ENCODE data around the gene ADCY3.
A peak's percentile ranks its signal among the peaks of the same experiment; 100 is the strongest.

Gene ADCY3

GRCh38 chr2:24920098-24920808 lies at the start of gene ADCY3:
Gene ADCY3, minus strand, starts transcription at chr2:24920237. Its CDS starts 1,250 bp downstream, at chr2:24918987.
- no peaks in the 10 kb centered on the region for H3K9me3 ChIP-seq (ENCODE audit: control insufficient read depth, insufficient read depth, low read length)
- no peaks in the 10 kb centered on the region for H3K4me1 ChIP-seq (ENCODE audit: control insufficient read depth, insufficient read depth, low read length)
- H3K4me3 ChIP-seq (ENCODE audit: low read depth, low read length), result peak within 1 kb of the TSS; percentile 56
- H3K9ac ChIP-seq (ENCODE audit: low read depth, low read length), result no peak within 1 kb of the TSS
- peaks cover 4% of the 10 kb centered on the region for H3K27me3 ChIP-seq (ENCODE audit: control insufficient read depth, insufficient read depth, low read length)
- H3K36me3 ChIP-seq (ENCODE audit: control insufficient read depth, insufficient read depth, low read length), result peaks cover 7% of the 10 kb centered on the region

- no peaks in the 10 kb centered on the region for H3K27me3 ChIP-seq (ENCODE audit: control insufficient read depth, insufficient read depth, low read length)
- H3K4me3 ChIP-seq (ENCODE audit: low read depth, low read length), result no peak overlapping the region
- H3K36me3 ChIP-seq (ENCODE audit: control insufficient read depth, insufficient read depth, low read length), result no peaks in the 10 kb centered on the region
- H3K4me1 ChIP-seq (ENCODE audit: control insufficient read depth, insufficient read depth, low read length), result no peaks in the 10 kb centered on the region
- no peaks in the 10 kb centered on the region for H3K9me3 ChIP-seq (ENCODE audit: control insufficient read depth, insufficient read depth, low read length)
- H3K9ac ChIP-seq (ENCODE audit: low read depth, low read length), result no peak overlapping the region
These were observed 49.7 kb upstream of the ADCY3 start for GRCh38 chr2:24969784-24970183.

GRCh38 chr2:24961903-24962302 lies 41.9 kb upstream of the ADCY3 start:
- H3K4me1 ChIP-seq (ENCODE audit: control insufficient read depth, insufficient read depth, low read length), result peaks cover 4% of the 10 kb centered on the region
- H3K27me3 ChIP-seq (ENCODE audit: control insufficient read depth, insufficient read depth, low read length), result no peaks in the 10 kb centered on the region
- no peak overlapping the region for H3K4me3 ChIP-seq (ENCODE audit: low read depth, low read length)
- no peaks in the 10 kb centered on the region for H3K9me3 ChIP-seq (ENCODE audit: control insufficient read depth, insufficient read depth, low read length)
- no peak overlapping the region for H3K9ac ChIP-seq (ENCODE audit: low read depth, low read length)
- H3K36me3 ChIP-seq (ENCODE audit: control insufficient read depth, insufficient read depth, low read length), result no peaks in the 10 kb centered on the region

- peaks cover 4% of the 10 kb centered on the region for H3K4me1 ChIP-seq (ENCODE audit: control insufficient read depth, insufficient read depth, low read length)
- no peaks in the 10 kb centered on the region for H3K9me3 ChIP-seq (ENCODE audit: control insufficient read depth, insufficient read depth, low read length)
- no peak overlapping the region for H3K4me3 ChIP-seq (ENCODE audit: low read depth, low read length)
- no peak overlapping the region for H3K9ac ChIP-seq (ENCODE audit: low read depth, low read length)
- H3K27me3 ChIP-seq (ENCODE audit: control insufficient read depth, insufficient read depth, low read length), result no peaks in the 10 kb centered on the region
- H3K36me3 ChIP-seq (ENCODE audit: control insufficient read depth, insufficient read depth, low read length), result no peaks in the 10 kb centered on the region
These were observed 39.7 kb upstream of the ADCY3 start for GRCh38 chr2:24959761-24960160.

- H3K36me3 ChIP-seq (ENCODE audit: control insufficient read depth, insufficient read depth, low read length), result no peaks in the 10 kb centered on the region
These were observed 38.4 kb upstream of the ADCY3 start for GRCh38 chr2:24958411-24958935.

GRCh38 chr2:24957976-24958375 lies 37.9 kb upstream of the ADCY3 start:
- Histone ChIP-seq H3K4me3 (ENCODE audit: low read depth, low read length) (no peak overlapping the region), H3K36me3 (ENCODE audit: control insufficient read depth, insufficient read depth, low read length) (no peaks in the 10 kb centered on the region), H3K9ac (ENCODE audit: low read depth, low read length) (no peak overlapping the region), H3K9me3 (ENCODE audit: control insufficient read depth, insufficient read depth, low read length) (no peaks in the 10 kb centered on the region), H3K4me1 (ENCODE audit: control insufficient read depth, insufficient read depth, low read length) (peaks cover 4% of the 10 kb centered on the region), H3K27me3 (ENCODE audit: control insufficient read depth, insufficient read depth, low read length) (no peaks in the 10 kb centered on the region)

More at GRCh38 chr2:24958411-24958935, 38.4 kb upstream of the ADCY3 start:
- no peak overlapping the region for H3K9ac ChIP-seq (ENCODE audit: low read depth, low read length)
- peaks cover 4% of the 10 kb centered on the region for H3K4me1 ChIP-seq (ENCODE audit: control insufficient read depth, insufficient read depth, low read length)
- no peak overlapping the region for H3K4me3 ChIP-seq (ENCODE audit: low read depth, low read length)
- H3K27me3 ChIP-seq (ENCODE audit: control insufficient read depth, insufficient read depth, low read length), result no peaks in the 10 kb centered on the region
- H3K9me3 ChIP-seq (ENCODE audit: control insufficient read depth, insufficient read depth, low read length), result no peaks in the 10 kb centered on the region

- H3K4me3 ChIP-seq (ENCODE audit: low read depth, low read length), result no peak overlapping the region
- H3K9me3 ChIP-seq (ENCODE audit: control insufficient read depth, insufficient read depth, low read length), result no peaks in the 10 kb centered on the region
- no peaks in the 10 kb centered on the region for H3K36me3 ChIP-seq (ENCODE audit: control insufficient read depth, insufficient read depth, low read length)
- H3K27me3 ChIP-seq (ENCODE audit: control insufficient read depth, insufficient read depth, low read length), result no peaks in the 10 kb centered on the region
- no peak overlapping the region for H3K9ac ChIP-seq (ENCODE audit: low read depth, low read length)
- no peaks in the 10 kb centered on the region for H3K4me1 ChIP-seq (ENCODE audit: control insufficient read depth, insufficient read depth, low read length)
These were observed 37.2 kb upstream of the ADCY3 start for GRCh38 chr2:24957221-24957620.

- H3K27me3 ChIP-seq (ENCODE audit: control insufficient read depth, insufficient read depth, low read length), result no peaks in the 10 kb centered on the region
- H3K9me3 ChIP-seq (ENCODE audit: control insufficient read depth, insufficient read depth, low read length), result no peaks in the 10 kb centered on the region
- H3K4me3 ChIP-seq (ENCODE audit: low read depth, low read length), result no peak overlapping the region
- H3K36me3 ChIP-seq (ENCODE audit: control insufficient read depth, insufficient read depth, low read length), result peaks cover 2% of the 10 kb centered on the region
- H3K9ac ChIP-seq (ENCODE audit: low read depth, low read length), result no peak overlapping the region
- H3K4me1 ChIP-seq (ENCODE audit: control insufficient read depth, insufficient read depth, low read length), result no peaks in the 10 kb centered on the region
These were observed 35.9 kb upstream of the ADCY3 start for GRCh38 chr2:24955921-24956320.

- no peak overlapping the region for H3K9ac ChIP-seq (ENCODE audit: low read depth, low read length)
- no peaks in the 10 kb centered on the region for H3K4me1 ChIP-seq (ENCODE audit: control insufficient read depth, insufficient read depth, low read length)
- H3K36me3 ChIP-seq (ENCODE audit: control insufficient read depth, insufficient read depth, low read length), result peaks cover 2% of the 10 kb centered on the region
- no peak overlapping the region for H3K4me3 ChIP-seq (ENCODE audit: low read depth, low read length)
- H3K9me3 ChIP-seq (ENCODE audit: control insufficient read depth, insufficient read depth, low read length), result no peaks in the 10 kb centered on the region
- H3K27me3 ChIP-seq (ENCODE audit: control insufficient read depth, insufficient read depth, low read length), result no peaks in the 10 kb centered on the region
These were observed 35.2 kb upstream of the ADCY3 start for GRCh38 chr2:24955232-24955631.

- Histone ChIP-seq H3K36me3 (ENCODE audit: control insufficient read depth, insufficient read depth, low read length) (peaks cover 7% of the 10 kb centered on the region), H3K27me3 (ENCODE audit: control insufficient read depth, insufficient read depth, low read length) (no peaks in the 10 kb centered on the region), H3K4me1 (ENCODE audit: control insufficient read depth, insufficient read depth, low read length) (no peaks in the 10 kb centered on the region), H3K9me3 (ENCODE audit: control insufficient read depth, insufficient read depth, low read length) (no peaks in the 10 kb centered on the region), H3K4me3 (ENCODE audit: low read depth, low read length) (no peak overlapping the region), H3K9ac (ENCODE audit: low read depth, low read length) (no peak overlapping the region)
These were observed 30.1 kb upstream of the ADCY3 start for GRCh38 chr2:24950102-24950501.

- no peaks in the 10 kb centered on the region for H3K27me3 ChIP-seq (ENCODE audit: control insufficient read depth, insufficient read depth, low read length)
- peaks cover 7% of the 10 kb centered on the region for H3K36me3 ChIP-seq (ENCODE audit: control insufficient read depth, insufficient read depth, low read length)
- H3K9me3 ChIP-seq (ENCODE audit: control insufficient read depth, insufficient read depth, low read length), result no peaks in the 10 kb centered on the region
- no peak overlapping the region for H3K9ac ChIP-seq (ENCODE audit: low read depth, low read length)
- H3K4me3 ChIP-seq (ENCODE audit: low read depth, low read length), result no peak overlapping the region
- no peaks in the 10 kb centered on the region for H3K4me1 ChIP-seq (ENCODE audit: control insufficient read depth, insufficient read depth, low read length)
These were observed 28.5 kb upstream of the ADCY3 start for GRCh38 chr2:24948506-24948905.

- Histone ChIP-seq H3K9ac (ENCODE audit: low read depth, low read length) (no peak overlapping the region), H3K36me3 (ENCODE audit: control insufficient read depth, insufficient read depth, low read length) (peaks cover 7% of the 10 kb centered on the region), H3K9me3 (ENCODE audit: control insufficient read depth, insufficient read depth, low read length) (no peaks in the 10 kb centered on the region)
These were observed 27.6 kb upstream of the ADCY3 start for GRCh38 chr2:24947561-24948157.

More at GRCh38 chr2:24947561-24948157, 27.6 kb upstream of the ADCY3 start:
- no peaks in the 10 kb centered on the region for H3K4me1 ChIP-seq (ENCODE audit: control insufficient read depth, insufficient read depth, low read length)
- H3K27me3 ChIP-seq (ENCODE audit: control insufficient read depth, insufficient read depth, low read length), result no peaks in the 10 kb centered on the region
- H3K4me3 ChIP-seq (ENCODE audit: low read depth, low read length), result no peak overlapping the region
